Measurements from ENCODE around the gene LZTS3. TPM values are rescaled to one million over a fixed set of nuclear protein-coding genes. Genes with fewer than 3 reads are reported as not detected.

Gene LZTS3
- total RNA-seq, 1 donor from 2014 or later, result 15.8 TPM

DNA sequence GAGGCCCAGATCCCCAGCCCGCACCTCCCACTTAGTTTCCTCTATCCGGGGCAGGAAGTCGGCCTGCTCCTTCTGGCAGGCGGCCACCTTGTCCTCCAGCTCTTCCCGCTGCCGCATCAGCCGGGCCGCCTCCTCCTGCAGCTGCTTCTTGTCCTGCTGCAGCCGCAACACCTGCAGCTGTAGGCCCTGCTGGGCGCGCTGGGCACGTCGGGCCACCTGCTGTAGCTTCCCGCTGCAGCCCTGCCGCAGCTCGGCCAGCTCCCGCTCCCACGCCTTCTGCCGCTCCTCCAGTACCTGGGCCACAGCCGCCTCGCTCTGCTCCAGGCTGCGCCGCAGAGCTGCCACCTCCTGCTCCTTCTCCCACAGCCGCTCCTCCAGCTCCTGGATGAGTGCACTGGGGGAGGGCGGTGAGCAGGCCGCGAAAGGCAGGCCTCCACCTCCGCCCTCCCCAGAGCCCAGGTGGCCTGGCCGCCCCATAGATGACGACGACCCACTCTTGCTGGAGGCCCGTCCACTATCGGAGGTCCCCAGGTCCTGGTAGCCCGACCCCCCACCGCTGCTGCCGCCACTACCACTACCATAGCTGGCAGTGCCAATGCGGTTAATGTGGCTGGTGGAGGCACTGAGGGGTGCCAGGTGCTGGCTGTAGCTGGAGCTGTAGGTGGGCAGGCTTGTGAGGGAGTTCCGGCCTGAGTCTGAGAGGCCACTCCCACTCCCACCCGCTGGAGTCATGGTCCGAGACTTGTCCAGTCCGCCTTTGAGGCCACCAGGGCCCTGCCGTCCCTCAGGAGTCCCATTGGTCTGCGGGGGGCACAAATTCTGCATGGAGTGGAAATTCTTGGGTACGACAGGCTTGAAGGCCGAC is 7.6 kb downstream of the LZTS3 start:
- no peak for TF ChIP-seq CTCF (conservative IDR thresholded peaks at IDR 0.05; ENCODE audit: low read depth, low read length)
- no peak for DNase-seq (ENCODE audit: low read depth)
- H3K4me3 ChIP-seq (ENCODE audit: low read depth, low read length), result no peak overlapping the region

- no peak overlapping the region for H3K4me3 ChIP-seq (ENCODE audit: low read depth, low read length)
- no peak for TF ChIP-seq CTCF (conservative IDR thresholded peaks at IDR 0.05; ENCODE audit: low read depth, low read length)
- no peak for DNase-seq (ENCODE audit: low read depth)
Measured at GRCh38 chr20:3164763-3165410, 8.5 kb downstream of the LZTS3 start.

DNA sequence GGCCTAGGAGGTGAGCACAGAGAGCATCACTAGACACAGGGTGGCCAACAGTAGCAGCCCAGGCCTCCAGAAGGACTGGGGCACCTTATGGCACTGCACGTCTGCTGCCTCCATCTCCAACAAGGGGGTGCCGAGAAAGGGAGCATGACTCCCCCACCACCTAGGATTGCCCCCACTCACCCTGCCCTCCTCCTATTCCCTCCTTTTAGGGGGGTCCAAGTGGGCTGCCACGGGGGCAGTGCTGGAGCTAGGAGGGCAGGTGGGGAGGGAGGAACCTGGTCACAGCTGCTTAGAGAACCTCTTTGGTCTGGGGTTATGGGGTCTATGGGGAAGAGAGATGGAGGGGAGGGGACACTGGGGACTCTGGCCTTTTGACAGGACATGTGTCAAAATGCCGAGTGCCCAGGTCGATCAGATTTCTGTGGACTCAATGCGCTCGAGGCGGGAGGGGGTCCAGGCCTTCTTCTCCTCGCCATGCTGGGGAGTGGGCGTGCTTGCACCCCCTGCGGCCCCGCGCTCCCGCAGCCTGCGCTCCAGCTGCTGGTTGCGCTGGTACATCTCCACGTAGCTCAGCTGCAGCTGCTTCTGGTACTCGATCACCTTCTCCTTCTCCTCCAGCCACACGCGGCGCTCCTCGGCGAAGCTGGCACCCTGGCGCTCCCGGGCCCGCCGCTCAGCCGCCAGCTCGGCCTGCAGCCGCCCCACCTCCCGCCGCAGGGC is 9.1 kb downstream of the LZTS3 start:
- H3K4me3 ChIP-seq (ENCODE audit: low read depth, low read length), result no peak overlapping the region
- no peak for TF ChIP-seq CTCF (conservative IDR thresholded peaks at IDR 0.05; ENCODE audit: low read depth, low read length)

GRCh38 chr20:3163099-3164042 is 10.0 kb downstream of the LZTS3 start:
- no peak overlapping the region for H3K4me3 ChIP-seq (ENCODE audit: low read depth, low read length)
- TF ChIP-seq CTCF (conservative IDR thresholded peaks at IDR 0.05; ENCODE audit: low read depth, low read length), result no peak
- DNase-seq (ENCODE audit: low read depth), result no peak

More for the DNA sequence above, 9.1 kb downstream of the LZTS3 start:
- no peak for DNase-seq (ENCODE audit: low read depth)

DNA sequence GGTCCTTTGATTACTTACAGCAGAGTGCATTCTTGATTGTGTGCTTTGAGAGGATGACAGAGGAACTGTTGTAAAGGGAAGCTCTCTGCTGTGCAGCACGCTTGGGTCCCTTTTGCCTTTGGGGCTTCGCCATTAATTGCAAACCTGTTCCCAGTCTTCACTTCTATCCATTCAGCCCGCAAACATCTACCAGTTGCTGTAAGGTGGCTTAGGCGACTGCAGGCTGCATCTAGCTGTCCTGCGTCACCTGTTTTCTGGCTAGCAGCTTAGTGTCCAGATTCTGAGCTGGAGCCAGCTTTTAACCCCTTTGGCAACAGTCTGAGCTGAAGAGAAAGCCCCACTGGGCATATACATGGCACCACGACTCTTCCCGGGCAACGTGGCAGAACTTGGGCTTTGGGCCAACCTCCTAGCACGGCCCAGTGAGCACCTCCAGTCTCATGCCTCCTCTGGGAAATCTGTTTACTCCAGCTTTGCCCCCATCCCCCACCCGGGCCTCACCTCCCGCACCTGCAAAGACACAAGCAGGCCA is 11.2 kb downstream of the LZTS3 start:
- no peak for TF ChIP-seq CTCF (conservative IDR thresholded peaks at IDR 0.05; ENCODE audit: low read depth, low read length)
- H3K4me3 ChIP-seq (ENCODE audit: low read depth, low read length), result no peak overlapping the region
- DNase-seq (ENCODE audit: low read depth), result no peak

Data from epithelial cell of proximal tubule (primary cell).